ENCODE measurements around the gene NTM.

Gene NTM

DNA sequence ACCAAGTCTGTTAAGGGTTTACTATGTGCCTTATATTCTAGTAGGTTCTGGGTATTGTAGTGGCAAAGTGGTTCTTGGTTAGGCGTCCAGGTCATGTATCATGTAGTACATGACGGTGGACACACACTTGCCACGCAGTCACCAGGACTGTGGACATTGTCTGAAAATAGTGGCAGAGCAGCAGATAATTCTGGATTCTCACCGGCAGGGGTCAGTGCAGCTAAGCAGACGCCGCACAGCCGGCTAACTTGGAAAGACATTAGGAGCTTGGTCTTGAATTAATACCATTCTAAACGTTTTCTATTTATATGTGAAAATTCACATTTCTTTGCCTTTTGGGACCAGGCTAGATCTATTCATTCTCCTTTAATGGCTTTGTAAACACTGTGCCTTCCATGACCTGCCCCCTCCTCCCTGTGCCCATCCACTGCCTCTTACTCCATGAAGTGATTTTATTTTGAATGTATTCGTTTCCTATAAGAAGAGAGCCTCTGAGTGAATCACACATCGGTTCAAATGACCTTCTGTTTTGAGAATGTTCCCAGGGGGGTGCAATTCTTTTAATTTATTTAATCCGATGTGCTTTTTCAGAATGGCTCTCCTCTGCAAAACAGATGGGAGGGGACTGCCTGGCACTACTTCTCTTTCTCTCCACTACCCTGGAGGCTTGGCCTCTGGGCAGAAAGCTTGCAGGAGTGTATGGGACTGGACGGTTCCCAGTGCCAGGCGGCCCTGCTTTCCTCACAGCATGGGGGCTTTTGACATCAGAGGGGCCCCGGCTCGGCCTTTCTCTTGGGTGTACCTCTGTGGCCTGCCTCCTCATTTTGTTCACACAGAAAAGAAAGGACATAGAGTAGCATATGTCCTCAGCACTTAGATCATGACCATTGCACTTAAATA lies 378.0 kb downstream of the NTM start:
- no peak overlapping the region for H4K8ac ChIP-seq (ENCODE audit: low read depth, low read length)
- no peaks in the 10 kb centered on the region for H3K27me3 ChIP-seq (ENCODE audit: insufficient read depth, low read length, poor library complexity)
- no peak overlapping the region for H3K4me2 ChIP-seq (ENCODE audit: low read length)
- no peak overlapping the region for H2BK120ac ChIP-seq (ENCODE audit: low read depth, low read length)
- no CpG with 5 or more reads among the region's 15 CpGs for WGBS (ENCODE audit: extremely low coverage, insufficient coverage, low lambda C conversion rate)
- no peak overlapping the region for H3K4ac ChIP-seq (ENCODE audit: low read depth, low read length)
- H3K79me2 ChIP-seq (ENCODE audit: control insufficient read depth, insufficient read depth, low read length) = no peaks in the 10 kb centered on the region
- H3K9ac ChIP-seq (ENCODE audit: low read length) = no peak overlapping the region
- no peak overlapping the region for H3K18ac ChIP-seq (ENCODE audit: low read length)
- H2AK5ac ChIP-seq (ENCODE audit: low read length) = no peak overlapping the region
- H3K23ac ChIP-seq (ENCODE audit: low read length) = no peak overlapping the region
- H3K36me3 ChIP-seq (ENCODE audit: control insufficient read depth, insufficient read depth, low read length) = no peaks in the 10 kb centered on the region
- H2BK5ac ChIP-seq (ENCODE audit: low read length) = no peak overlapping the region
- no peak overlapping the region for H3K56ac ChIP-seq (ENCODE audit: low read length)
- no peak overlapping the region for H3K4me3 ChIP-seq (ENCODE audit: low read length)
- no peak overlapping the region for H4K5ac ChIP-seq (ENCODE audit: low read length)
- peak; percentile 55 for DNase-seq
- no peak overlapping the region for H2BK15ac ChIP-seq (replicated peaks; ENCODE audit: low read depth)
- H3K79me1 ChIP-seq (ENCODE audit: low read length) = no peaks in the 10 kb centered on the region
- H3K27ac ChIP-seq (ENCODE audit: low read depth, low read length) = no peak overlapping the region
- no peaks in the 10 kb centered on the region for H3K4me1 ChIP-seq (ENCODE audit: control insufficient read depth, low read depth, low read length)

DNA sequence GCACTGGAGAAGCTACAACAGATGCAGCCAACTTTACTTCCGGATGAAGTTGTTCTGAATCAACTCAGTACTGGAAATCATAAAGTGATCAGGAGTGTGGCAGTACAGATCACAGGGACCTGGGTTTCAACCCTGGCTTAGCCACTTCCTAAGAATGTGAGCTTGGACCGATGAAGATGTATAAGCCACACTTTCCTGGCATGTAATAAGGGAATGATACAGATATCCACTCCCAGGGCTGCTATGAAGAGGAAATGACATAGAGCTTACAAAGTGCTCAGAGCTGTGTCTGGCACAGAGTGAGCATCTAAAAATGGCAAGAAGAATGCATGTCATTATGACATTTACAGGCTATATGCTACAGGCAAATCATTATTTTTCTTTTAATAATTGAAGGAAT lies 378.7 kb downstream of the NTM start:
- Histone ChIP-seq H4K8ac (ENCODE audit: low read depth, low read length) (no peak overlapping the region), H3K4me1 (ENCODE audit: control insufficient read depth, low read depth, low read length) (no peaks in the 10 kb centered on the region), H3K27ac (ENCODE audit: low read depth, low read length) (no peak overlapping the region)

GRCh38 chr11:131750152-131750551 lies 379.7 kb downstream of the NTM start:
- no peak overlapping the region for H3K4ac ChIP-seq (ENCODE audit: low read depth, low read length)
- no peak overlapping the region for H4K8ac ChIP-seq (ENCODE audit: low read depth, low read length)
- no peaks in the 10 kb centered on the region for H3K27me3 ChIP-seq (ENCODE audit: insufficient read depth, low read length, poor library complexity)
- no peaks in the 10 kb centered on the region for H3K4me1 ChIP-seq (ENCODE audit: control insufficient read depth, low read depth, low read length)
- no peak overlapping the region for H3K9ac ChIP-seq (ENCODE audit: low read length)
- no peak overlapping the region for H3K18ac ChIP-seq (ENCODE audit: low read length)
- H3K23ac ChIP-seq (ENCODE audit: low read length) = no peak overlapping the region
- H3K27ac ChIP-seq (ENCODE audit: low read depth, low read length) = no peak overlapping the region
- no peaks in the 10 kb centered on the region for H3K79me2 ChIP-seq (ENCODE audit: control insufficient read depth, insufficient read depth, low read length)
- no peak overlapping the region for H3K56ac ChIP-seq (ENCODE audit: low read length)
- no peak overlapping the region for H2AK5ac ChIP-seq (ENCODE audit: low read length)
- H3K4me2 ChIP-seq (ENCODE audit: low read length) = no peak overlapping the region
- DNase-seq = no peak
- no peak overlapping the region for H2BK15ac ChIP-seq (replicated peaks; ENCODE audit: low read depth)
- no peak overlapping the region for H2BK5ac ChIP-seq (ENCODE audit: low read length)
- H3K36me3 ChIP-seq (ENCODE audit: control insufficient read depth, insufficient read depth, low read length) = no peaks in the 10 kb centered on the region
- H4K5ac ChIP-seq (ENCODE audit: low read length) = no peak overlapping the region
- H2BK120ac ChIP-seq (ENCODE audit: low read depth, low read length) = no peak overlapping the region
- no peak overlapping the region for H3K4me3 ChIP-seq (ENCODE audit: low read length)
- no peaks in the 10 kb centered on the region for H3K79me1 ChIP-seq (ENCODE audit: low read length)

More for the DNA sequence above, 378.7 kb downstream of the NTM start:
- H3K79me2 ChIP-seq (ENCODE audit: control insufficient read depth, insufficient read depth, low read length) = no peaks in the 10 kb centered on the region
- H2BK5ac ChIP-seq (ENCODE audit: low read length) = no peak overlapping the region
- no peak overlapping the region for H3K9ac ChIP-seq (ENCODE audit: low read length)
- H3K4ac ChIP-seq (ENCODE audit: low read depth, low read length) = no peak overlapping the region
- H3K79me1 ChIP-seq (ENCODE audit: low read length) = no peaks in the 10 kb centered on the region
- no peak overlapping the region for H3K23ac ChIP-seq (ENCODE audit: low read length)
- H2AK5ac ChIP-seq (ENCODE audit: low read length) = no peak overlapping the region
- no peak overlapping the region for H3K4me3 ChIP-seq (ENCODE audit: low read length)
- no peak overlapping the region for H3K56ac ChIP-seq (ENCODE audit: low read length)
- H4K5ac ChIP-seq (ENCODE audit: low read length) = no peak overlapping the region
- H3K4me2 ChIP-seq (ENCODE audit: low read length) = no peak overlapping the region
- H3K36me3 ChIP-seq (ENCODE audit: control insufficient read depth, insufficient read depth, low read length) = no peaks in the 10 kb centered on the region
- H3K18ac ChIP-seq (ENCODE audit: low read length) = no peak overlapping the region
- DNase-seq = no peak
- H3K27me3 ChIP-seq (ENCODE audit: insufficient read depth, low read length, poor library complexity) = no peaks in the 10 kb centered on the region
- H2BK15ac ChIP-seq (replicated peaks; ENCODE audit: low read depth) = no peak overlapping the region
- no peak overlapping the region for H2BK120ac ChIP-seq (ENCODE audit: low read depth, low read length)
- WGBS (ENCODE audit: extremely low coverage, insufficient coverage, low lambda C conversion rate) = no CpG with 5 or more reads among the region's 2 CpGs

DNA sequence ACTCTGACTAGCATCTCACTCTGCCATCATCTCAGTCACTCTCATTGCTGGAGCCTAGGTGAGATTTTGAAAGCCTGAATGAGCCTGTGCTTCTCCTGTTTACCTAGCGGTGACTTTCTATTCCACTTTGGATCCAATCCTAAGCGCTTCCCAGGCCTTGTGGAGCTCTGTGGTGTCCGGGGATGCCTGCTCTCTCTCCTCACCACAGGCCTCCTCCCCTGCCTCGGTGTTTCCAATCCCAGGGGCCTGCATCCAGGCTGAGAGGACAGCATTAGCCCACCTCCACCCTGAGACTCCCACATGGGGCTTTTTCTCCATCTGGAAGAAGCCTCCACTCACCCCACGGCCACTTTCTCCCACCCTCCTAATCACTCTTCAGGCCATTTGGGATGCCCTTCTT lies 380.3 kb downstream of the NTM start:
- Histone ChIP-seq H3K18ac (ENCODE audit: low read length) (no peak overlapping the region), H2BK15ac (replicated peaks; ENCODE audit: low read depth) (no peak overlapping the region), H2AK5ac (ENCODE audit: low read length) (no peak overlapping the region), H3K27me3 (ENCODE audit: insufficient read depth, low read length, poor library complexity) (no peaks in the 10 kb centered on the region), H3K9ac (ENCODE audit: low read length) (no peak overlapping the region), H4K8ac (ENCODE audit: low read depth, low read length) (no peak overlapping the region), H3K4me3 (ENCODE audit: low read length) (no peak overlapping the region), H2BK120ac (ENCODE audit: low read depth, low read length) (no peak overlapping the region), H3K36me3 (ENCODE audit: control insufficient read depth, insufficient read depth, low read length) (no peaks in the 10 kb centered on the region), H4K5ac (ENCODE audit: low read length) (no peak overlapping the region), H3K79me1 (ENCODE audit: low read length) (no peaks in the 10 kb centered on the region), H3K56ac (ENCODE audit: low read length) (no peak overlapping the region), H3K4me1 (ENCODE audit: control insufficient read depth, low read depth, low read length) (no peaks in the 10 kb centered on the region), H3K4ac (ENCODE audit: low read depth, low read length) (no peak overlapping the region), H3K4me2 (ENCODE audit: low read length) (no peak overlapping the region), H3K79me2 (ENCODE audit: control insufficient read depth, insufficient read depth, low read length) (no peaks in the 10 kb centered on the region), H2BK5ac (ENCODE audit: low read length) (no peak overlapping the region), H3K23ac (ENCODE audit: low read length) (no peak overlapping the region), H3K27ac (ENCODE audit: low read depth, low read length) (no peak overlapping the region)
- DNase-seq = no peak
- WGBS (ENCODE audit: extremely low coverage, insufficient coverage, low lambda C conversion rate) = no CpG with 5 or more reads among the region's 5 CpGs

DNA sequence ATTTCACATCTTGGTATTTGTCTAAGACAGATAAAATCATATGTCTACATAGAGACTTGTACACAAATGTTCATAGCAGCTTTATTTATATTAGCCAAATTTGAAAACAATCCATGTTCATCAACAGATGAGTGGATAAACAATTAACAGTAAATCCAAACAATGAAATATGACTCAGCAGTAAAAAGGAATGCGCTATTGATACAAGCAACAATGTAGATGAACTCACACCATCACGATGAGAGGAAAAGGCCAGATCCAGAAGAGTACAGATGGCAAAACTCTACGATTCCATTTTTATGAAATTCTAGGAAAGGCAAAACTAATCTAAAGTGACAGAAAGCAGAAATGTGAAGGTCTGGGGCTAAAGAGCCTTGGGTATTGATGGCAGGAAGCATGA lies 384.3 kb downstream of the NTM start:
- H3K4ac ChIP-seq (ENCODE audit: low read depth, low read length) = no peak overlapping the region
- no peaks in the 10 kb centered on the region for H3K4me1 ChIP-seq (ENCODE audit: control insufficient read depth, low read depth, low read length)
- H3K18ac ChIP-seq (ENCODE audit: low read length) = no peak overlapping the region
- H3K27me3 ChIP-seq (ENCODE audit: insufficient read depth, low read length, poor library complexity) = no peaks in the 10 kb centered on the region
- no peak overlapping the region for H2BK15ac ChIP-seq (replicated peaks; ENCODE audit: low read depth)
- no peak overlapping the region for H3K4me2 ChIP-seq (ENCODE audit: low read length)
- H2BK120ac ChIP-seq (ENCODE audit: low read depth, low read length) = no peak overlapping the region
- no peak overlapping the region for H2BK5ac ChIP-seq (ENCODE audit: low read length)
- WGBS (ENCODE audit: extremely low coverage, insufficient coverage, low lambda C conversion rate) = no CpG with 5 or more reads among the region's 3 CpGs
- no peak overlapping the region for H2AK5ac ChIP-seq (ENCODE audit: low read length)
- no peak overlapping the region for H3K23ac ChIP-seq (ENCODE audit: low read length)
- no peaks in the 10 kb centered on the region for H3K36me3 ChIP-seq (ENCODE audit: control insufficient read depth, insufficient read depth, low read length)
- no peak overlapping the region for H3K56ac ChIP-seq (ENCODE audit: low read length)
- DNase-seq = no peak
- H3K4me3 ChIP-seq (ENCODE audit: low read length) = no peak overlapping the region
- no peak overlapping the region for H3K27ac ChIP-seq (ENCODE audit: low read depth, low read length)
- H3K9ac ChIP-seq (ENCODE audit: low read length) = no peak overlapping the region
- no peak overlapping the region for H4K8ac ChIP-seq (ENCODE audit: low read depth, low read length)
- H3K79me1 ChIP-seq (ENCODE audit: low read length) = no peaks in the 10 kb centered on the region
- H3K79me2 ChIP-seq (ENCODE audit: control insufficient read depth, insufficient read depth, low read length) = no peaks in the 10 kb centered on the region
- no peak overlapping the region for H4K5ac ChIP-seq (ENCODE audit: low read length)

Measured in mesendoderm (in vitro differentiated cells).